ENCODE data around the gene ZDHHC8. TPM values are rescaled to one million over a fixed set of nuclear protein-coding genes. Genes with fewer than 3 reads are reported as not detected.

ZDHHC8 gene
- total and polyA plus RNA-seq, 2 donors (not counting 1 experiment from before 2014, with no cell fraction given): 94.4 to 96.9 TPM

DNA sequence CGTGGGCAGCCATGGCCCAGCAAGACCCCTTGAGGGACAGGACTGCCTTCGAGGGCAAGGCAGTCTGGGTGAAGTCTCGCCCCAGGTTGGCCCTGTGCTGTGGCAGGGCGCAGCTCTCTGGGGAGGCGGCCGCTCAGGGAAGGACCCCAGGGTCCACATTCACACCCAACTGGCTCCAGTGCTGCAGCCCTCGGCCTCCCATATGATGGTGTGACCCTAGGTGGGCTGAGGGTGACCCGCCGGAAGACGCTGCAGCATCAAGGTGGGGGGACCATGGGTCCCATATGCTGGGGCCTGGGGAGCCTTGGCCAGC is 47.3 kb downstream of the ZDHHC8 start:
- intact Hi-C loops (cut with micrococcal nuclease): no loop called here
- Histone ChIP-seq H2AFZ (ENCODE audit: insufficient read depth, low read depth, low read length, poor library complexity, severe bottlenecking) (no peak overlapping the region), H4K20me1 (ENCODE audit: control insufficient read depth, insufficient read depth, low read length, poor library complexity, severe bottlenecking) (no peaks in the 10 kb centered on the region), H3K9me3 (ENCODE audit: control extremely low read depth in 1 of 3, control insufficient read depth in 2 of 3, insufficient read depth in 1 of 3, low read length in 2 of 3) (no peaks in the 10 kb centered on the region), H3K4me2 (replicated peaks; ENCODE audit: low read depth, low read length, poor library complexity, severe bottlenecking) (no peak overlapping the region), H3K36me3 (replicated peaks in 1 of 2; ENCODE audit: control extremely low read depth in 1 of 2, control insufficient read depth in 1 of 2, extremely low read depth in 1 of 2, insufficient read depth in 2 of 2, low read length in 1 of 2) (no peaks in the 10 kb centered on the region), H3K27ac (ENCODE audit: low read length in 2 of 2) (no peak overlapping the region), H3K79me2 (ENCODE audit: control insufficient read depth, insufficient read depth, low read length) (no peaks in the 10 kb centered on the region), H3K4me1 (ENCODE audit: control insufficient read depth in 2 of 2, insufficient read depth in 2 of 2, low read length in 2 of 2) (no peaks in the 10 kb centered on the region), H3K27me3 (replicated peaks in 1 of 4; ENCODE audit: control extremely low read depth in 1 of 4, control insufficient read depth in 3 of 4, insufficient read depth in 4 of 4, low read length in 3 of 4) (no peaks in the 10 kb centered on the region), H3K9ac (ENCODE audit: low read length) (no peak overlapping the region), H3K4me3 (ENCODE audit: control extremely low read depth in 1 of 5, extremely low read depth in 1 of 5, insufficient read depth in 1 of 5, low read depth in 2 of 5, low read length in 4 of 5) (no peak overlapping the region)
- Mint-ChIP-seq H3K27me3 (no peaks in the 10 kb centered on the region), H3K4me1 (no peaks in the 10 kb centered on the region), H3K4me3 (no peak overlapping the region), H3K9me3 (ENCODE audit: insufficient read depth) (no peaks in the 10 kb centered on the region), H3K27ac (no peak overlapping the region)
- ChIA-PET CTCF (no interaction called here), POLR2A (no interaction called here)
- ATAC-seq (ENCODE audit: low read depth) (no peak), DNase-seq (no peak)
- 94% methylated on average over 8 of the region's 10 CpGs for WGBS (ENCODE audit: insufficient coverage)
- TF ChIP-seq, protein P1, sequence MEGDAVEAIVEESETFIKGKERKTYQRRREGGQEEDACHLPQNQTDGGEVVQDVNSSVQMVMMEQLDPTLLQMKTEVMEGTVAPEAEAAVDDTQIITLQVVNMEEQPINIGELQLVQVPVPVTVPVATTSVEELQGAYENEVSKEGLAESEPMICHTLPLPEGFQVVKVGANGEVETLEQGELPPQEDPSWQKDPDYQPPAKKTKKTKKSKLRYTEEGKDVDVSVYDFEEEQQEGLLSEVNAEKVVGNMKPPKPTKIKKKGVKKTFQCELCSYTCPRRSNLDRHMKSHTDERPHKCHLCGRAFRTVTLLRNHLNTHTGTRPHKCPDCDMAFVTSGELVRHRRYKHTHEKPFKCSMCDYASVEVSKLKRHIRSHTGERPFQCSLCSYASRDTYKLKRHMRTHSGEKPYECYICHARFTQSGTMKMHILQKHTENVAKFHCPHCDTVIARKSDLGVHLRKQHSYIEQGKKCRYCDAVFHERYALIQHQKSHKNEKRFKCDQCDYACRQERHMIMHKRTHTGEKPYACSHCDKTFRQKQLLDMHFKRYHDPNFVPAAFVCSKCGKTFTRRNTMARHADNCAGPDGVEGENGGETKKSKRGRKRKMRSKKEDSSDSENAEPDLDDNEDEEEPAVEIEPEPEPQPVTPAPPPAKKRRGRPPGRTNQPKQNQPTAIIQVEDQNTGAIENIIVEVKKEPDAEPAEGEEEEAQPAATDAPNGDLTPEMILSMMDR (IDR thresholded peaks at IDR 0.05): no peak
- TF ChIP-seq EZH2 (IDR thresholded peaks at IDR 0.05; ENCODE audit: borderline replicate concordance, insufficient read depth, low read depth, low read length, poor library complexity, severe bottlenecking): no peak

DNA sequence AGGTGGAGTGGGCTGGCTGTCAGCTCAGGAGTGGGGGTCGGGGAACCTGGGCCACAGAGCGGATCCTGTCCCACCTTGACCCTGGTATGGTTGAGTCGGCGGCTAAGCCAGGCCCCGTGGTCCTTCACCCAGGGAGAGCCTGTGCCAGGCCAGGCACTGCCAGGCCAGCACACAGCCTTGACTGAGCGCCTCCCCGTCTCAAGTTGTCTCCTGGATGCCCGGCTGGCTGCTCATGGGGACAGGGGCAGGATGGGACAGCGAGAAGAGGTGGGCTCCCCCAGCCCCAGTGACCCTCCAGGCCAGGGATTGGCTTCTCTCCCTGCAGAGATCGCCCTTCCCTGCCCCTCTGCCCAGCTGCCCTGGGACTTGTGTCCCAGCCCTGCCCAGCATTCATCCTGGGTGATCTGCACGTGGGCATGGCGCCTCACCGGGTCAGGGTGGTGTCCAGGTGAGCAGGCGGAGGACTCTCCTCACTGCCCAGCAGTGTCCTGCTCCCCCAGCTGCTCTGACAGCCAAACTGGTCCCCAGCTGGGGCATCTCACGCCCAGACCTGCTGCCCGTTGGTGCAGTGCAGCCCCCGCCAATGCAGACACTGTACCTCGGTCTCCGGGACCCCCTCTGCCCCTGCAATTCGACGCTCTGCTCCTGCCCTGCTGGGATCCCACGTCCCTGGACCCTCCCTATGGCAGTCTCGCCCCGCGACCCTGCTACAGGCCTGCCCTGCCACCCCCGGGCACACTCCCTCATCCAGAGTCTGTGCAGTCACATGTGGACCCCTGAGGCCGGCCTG is 48.0 kb downstream of the ZDHHC8 start:
- no peaks in the 10 kb centered on the region for H3K27me3 Mint-ChIP-seq
- Histone ChIP-seq H3K4me3 (ENCODE audit: control extremely low read depth in 1 of 5, extremely low read depth in 1 of 5, insufficient read depth in 1 of 5, low read depth in 2 of 5, low read length in 4 of 5) (no peak overlapping the region), H3K9ac (ENCODE audit: low read length) (no peak overlapping the region), H3K4me2 (replicated peaks; ENCODE audit: low read depth, low read length, poor library complexity, severe bottlenecking) (no peak overlapping the region), H3K9me3 (ENCODE audit: control extremely low read depth in 1 of 3, control insufficient read depth in 2 of 3, insufficient read depth in 1 of 3, low read length in 2 of 3) (no peaks in the 10 kb centered on the region), H3K4me1 (ENCODE audit: control insufficient read depth in 2 of 2, insufficient read depth in 2 of 2, low read length in 2 of 2) (no peaks in the 10 kb centered on the region), H3K36me3 (replicated peaks in 1 of 2; ENCODE audit: control extremely low read depth in 1 of 2, control insufficient read depth in 1 of 2, extremely low read depth in 1 of 2, insufficient read depth in 2 of 2, low read length in 1 of 2) (no peaks in the 10 kb centered on the region), H3K27me3 (replicated peaks in 1 of 4; ENCODE audit: control extremely low read depth in 1 of 4, control insufficient read depth in 3 of 4, insufficient read depth in 4 of 4, low read length in 3 of 4) (no peaks in the 10 kb centered on the region), H4K20me1 (ENCODE audit: control insufficient read depth, insufficient read depth, low read length, poor library complexity, severe bottlenecking) (no peaks in the 10 kb centered on the region), H2AFZ (ENCODE audit: insufficient read depth, low read depth, low read length, poor library complexity, severe bottlenecking) (no peak overlapping the region), H3K79me2 (ENCODE audit: control insufficient read depth, insufficient read depth, low read length) (no peaks in the 10 kb centered on the region), H3K27ac (ENCODE audit: low read length in 2 of 2) (no peak overlapping the region)
- DNase-seq (no peak), ATAC-seq (ENCODE audit: low read depth) (no peak)
- TF ChIP-seq EZH2 (IDR thresholded peaks at IDR 0.05; ENCODE audit: borderline replicate concordance, insufficient read depth, low read depth, low read length, poor library complexity, severe bottlenecking): no peak
- TF ChIP-seq, protein P1 (IDR thresholded peaks at IDR 0.05): no peak
- no peaks in the 10 kb centered on the region for H3K4me1 Mint-ChIP-seq
- intact Hi-C loops (cut with micrococcal nuclease): no loop called here
- H3K4me3 Mint-ChIP-seq: no peak overlapping the region
- H3K9me3 Mint-ChIP-seq (ENCODE audit: insufficient read depth): no peaks in the 10 kb centered on the region
- 93% methylated on average over 27 of the region's 27 CpGs for WGBS (ENCODE audit: insufficient coverage)
- CTCF ChIA-PET: no interaction called here
- H3K27ac Mint-ChIP-seq: no peak overlapping the region
- POLR2A ChIA-PET: no interaction called here

Measured in B cell (primary cell).